Fibroblast of mammary gland (primary cell): ENCODE results near the gene LEMD1.

Experiments
- DNase-seq: peaks from one replicate; pipeline ENCODE4 v3.0.0-alpha.2; 2010; ENCODE audit warnings: low read depth
- H3K4me3 ChIP-seq: 2 replicates; pipeline ENCODE4 v1.5.1; 2011; ENCODE audit warnings: low read depth, mild to moderate bottlenecking, low read length, moderate library complexity; ENCODE audit not compliant: control insufficient read depth
- TF ChIP-seq, protein P1 (sequence below): conservative IDR thresholded peaks from 2 replicates; pipeline ENCODE4 v1.5.1; 2011; ENCODE audit warnings: low read depth, low read length, inconsistent platforms; ENCODE audit not compliant: control insufficient read depth, insufficient read depth

LEMD1 gene

DNA sequence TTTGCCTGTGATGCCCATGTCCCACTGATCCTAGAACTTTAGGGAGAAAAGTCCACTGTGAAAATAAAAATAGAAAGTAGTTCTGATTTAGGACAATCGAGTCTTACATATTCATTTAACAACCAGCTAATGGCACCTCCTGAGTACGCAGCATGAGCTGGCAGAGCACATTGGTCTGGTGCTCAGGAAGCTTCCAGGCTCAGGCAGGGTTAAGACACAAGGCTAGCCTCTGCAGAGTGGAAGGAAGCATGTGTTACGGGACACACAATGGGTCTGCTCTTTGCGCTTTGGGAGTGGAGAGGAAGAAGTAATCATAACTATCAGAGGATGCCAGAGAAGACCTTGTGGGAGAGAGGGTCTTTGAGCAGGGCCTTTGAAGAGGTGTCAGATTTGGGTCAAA, 61.0 kb downstream of the LEMD1 start:
- no peak overlapping the region for H3K4me3 ChIP-seq
- TF ChIP-seq, protein P1, sequence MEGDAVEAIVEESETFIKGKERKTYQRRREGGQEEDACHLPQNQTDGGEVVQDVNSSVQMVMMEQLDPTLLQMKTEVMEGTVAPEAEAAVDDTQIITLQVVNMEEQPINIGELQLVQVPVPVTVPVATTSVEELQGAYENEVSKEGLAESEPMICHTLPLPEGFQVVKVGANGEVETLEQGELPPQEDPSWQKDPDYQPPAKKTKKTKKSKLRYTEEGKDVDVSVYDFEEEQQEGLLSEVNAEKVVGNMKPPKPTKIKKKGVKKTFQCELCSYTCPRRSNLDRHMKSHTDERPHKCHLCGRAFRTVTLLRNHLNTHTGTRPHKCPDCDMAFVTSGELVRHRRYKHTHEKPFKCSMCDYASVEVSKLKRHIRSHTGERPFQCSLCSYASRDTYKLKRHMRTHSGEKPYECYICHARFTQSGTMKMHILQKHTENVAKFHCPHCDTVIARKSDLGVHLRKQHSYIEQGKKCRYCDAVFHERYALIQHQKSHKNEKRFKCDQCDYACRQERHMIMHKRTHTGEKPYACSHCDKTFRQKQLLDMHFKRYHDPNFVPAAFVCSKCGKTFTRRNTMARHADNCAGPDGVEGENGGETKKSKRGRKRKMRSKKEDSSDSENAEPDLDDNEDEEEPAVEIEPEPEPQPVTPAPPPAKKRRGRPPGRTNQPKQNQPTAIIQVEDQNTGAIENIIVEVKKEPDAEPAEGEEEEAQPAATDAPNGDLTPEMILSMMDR = no peak
- DNase-seq = no peak

DNA sequence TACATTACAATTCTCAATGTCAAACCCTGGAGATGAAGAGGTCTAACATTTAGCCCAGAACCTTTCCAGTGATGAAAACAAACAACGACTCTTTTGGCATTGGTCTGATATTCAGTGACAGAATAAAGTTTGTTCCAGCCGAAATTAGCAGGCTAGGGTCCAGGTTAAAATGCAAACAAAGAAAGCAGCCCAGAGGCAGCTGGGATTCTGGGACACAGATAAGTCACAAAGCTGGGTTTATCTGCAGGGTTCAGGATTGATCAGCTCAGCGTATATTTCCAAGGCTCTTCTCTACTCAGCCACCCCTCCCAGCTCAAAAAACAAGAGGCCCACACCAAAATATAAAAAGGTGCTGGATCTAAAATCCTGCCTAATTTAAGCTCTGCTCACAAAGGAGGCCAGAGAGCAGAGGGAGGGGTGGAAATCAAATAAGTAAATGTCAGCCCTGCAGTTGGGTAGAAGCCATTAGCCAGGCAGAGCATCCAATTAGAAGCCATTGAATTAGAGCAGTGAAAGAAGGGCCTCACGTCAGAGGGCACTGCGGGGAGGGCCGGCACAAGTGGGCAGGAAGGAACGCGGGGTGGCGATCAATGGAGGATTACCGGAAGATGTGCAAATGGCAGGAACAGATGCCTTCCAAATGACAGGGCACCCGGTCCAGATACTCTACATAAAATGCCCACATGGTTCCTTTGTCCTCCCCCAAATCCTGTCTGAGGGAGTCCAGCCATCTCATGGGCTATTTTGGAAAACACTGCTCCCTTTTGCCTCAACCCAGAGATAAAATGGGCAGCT, 61.9 kb downstream of the LEMD1 start:
- no peak for DNase-seq
- TF ChIP-seq, protein P1 = no peak
- no peak overlapping the region for H3K4me3 ChIP-seq

- no peak overlapping the region for H3K4me3 ChIP-seq
- DNase-seq = no peak
- TF ChIP-seq, protein P1 = no peak
Measured at GRCh38 chr1:205358579-205358978, 63.3 kb downstream of the LEMD1 start.

- no peak for DNase-seq
- TF ChIP-seq, protein P1 = no peak
- no peak overlapping the region for H3K4me3 ChIP-seq
Measured at GRCh38 chr1:205357567-205357966, 64.3 kb downstream of the LEMD1 start.

GRCh38 chr1:205356440-205357139, 65.3 kb downstream of the LEMD1 start, which contains the start of gene KLHDC8A:
TSS of gene KLHDC8A (minus strand) at chr1:205356922. CDS start at chr1:205343604, 13,318 bp downstream.
- H3K4me3 ChIP-seq = no peak within 1 kb of the TSS
- TF ChIP-seq, protein P1 = no peak
- DNase-seq = no peak

DNA sequence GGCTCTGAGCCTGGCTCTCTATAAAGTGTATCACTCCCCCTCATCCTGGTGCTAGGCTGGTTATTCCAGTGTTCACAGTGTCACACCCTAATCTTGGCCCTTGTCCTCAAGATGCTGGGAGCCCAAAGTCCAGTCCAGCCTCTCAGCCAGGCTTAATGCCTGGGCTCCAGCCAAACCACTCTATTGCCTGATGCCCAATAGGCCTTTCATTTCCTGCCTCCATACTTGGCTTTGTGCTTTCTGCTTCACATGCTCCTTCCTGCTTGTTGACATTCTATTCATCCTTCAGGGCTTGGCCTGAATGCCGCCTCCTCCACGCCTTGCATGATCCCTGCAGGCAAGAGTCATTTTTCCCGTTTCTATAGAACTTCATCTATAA, 66.8 kb downstream of the LEMD1 start:
- no peak overlapping the region for H3K4me3 ChIP-seq
- TF ChIP-seq, protein P1 = no peak
- peak; percentile 30 for DNase-seq
